ENCODE measurements around the gene GP1BA.

GRCh38 chr17:4899341-4900230 is 32.5 kb upstream of the GP1BA start, which contains the start of gene C17orf107:
- TF ChIP-seq CTCF (conservative IDR thresholded peaks at IDR 0.05 in 1 of 2, IDR thresholded peaks at IDR 0.05 in 1 of 2; ENCODE audit: extremely low read depth in 1 of 2, insufficient read depth in 1 of 2, low read depth in 1 of 2, low read length in 2 of 2) (no peak), EZH2 (IDR thresholded peaks at IDR 0.05; ENCODE audit: borderline replicate concordance, low read length) (no peak)
